Measurements from ENCODE around the gene KIF26B.

KIF26B gene

GRCh38 chr1:245592189-245592460 lies 437.3 kb downstream of the KIF26B start:
- no peak for DNase-seq
- intact Hi-C loops (cut with DNase I) = no loop called here

- intact Hi-C loops (cut with DNase I) = no loop called here
- DNase-seq = peak in 1 of 10 donors; percentile 52
Measured at GRCh38 chr1:245598524-245599305, 443.9 kb downstream of the KIF26B start.

GRCh38 chr1:245599371-245600174 lies 444.8 kb downstream of the KIF26B start:
- intact Hi-C loops (cut with DNase I) = no loop called here
- DNase-seq = peak in 3 of 10 donors; percentile 20 to 84 (median 44)

GRCh38 chr1:245600658-245601057 lies 445.9 kb downstream of the KIF26B start:
- DNase-seq = peak in 1 of 10 donors; percentile 62
- intact Hi-C loops (cut with DNase I) = no loop called here

GRCh38 chr1:245603311-245603865 lies 448.6 kb downstream of the KIF26B start:
- no peak for DNase-seq
- intact Hi-C loops (cut with DNase I) = no loop called here

GRCh38 chr1:245604979-245605378 lies 450.2 kb downstream of the KIF26B start:
- intact Hi-C loops (cut with DNase I) = no loop called here
- DNase-seq = no peak

- DNase-seq = no peak
- intact Hi-C loops (cut with DNase I) = no loop called here
Measured at GRCh38 chr1:245605480-245606156, 450.8 kb downstream of the KIF26B start.

GRCh38 chr1:245606157-245606725 lies 451.5 kb downstream of the KIF26B start:
- intact Hi-C loops (cut with DNase I) = no loop called here
- DNase-seq = no peak

- intact Hi-C loops (cut with DNase I) = no loop called here
- no peak for DNase-seq
Measured at GRCh38 chr1:245608271-245608670, 453.5 kb downstream of the KIF26B start.

- intact Hi-C loops (cut with DNase I) = no loop called here
- no peak for DNase-seq
Measured at GRCh38 chr1:245609354-245610150, 454.8 kb downstream of the KIF26B start.

- DNase-seq = no peak
- intact Hi-C loops (cut with DNase I) = no loop called here
Measured at GRCh38 chr1:245611251-245611650, 456.5 kb downstream of the KIF26B start.

- intact Hi-C loops (cut with DNase I) = no loop called here
- DNase-seq = no peak
Measured at GRCh38 chr1:245614476-245614875, 459.7 kb downstream of the KIF26B start.

- intact Hi-C loops (cut with DNase I) = no loop called here
- DNase-seq = no peak
Measured at GRCh38 chr1:245615001-245615400, 460.2 kb downstream of the KIF26B start.

GRCh38 chr1:245621589-245621988 lies 466.8 kb downstream of the KIF26B start:
- intact Hi-C loops (cut with DNase I) = no loop called here
- DNase-seq = no peak

GRCh38 chr1:245622332-245623014 lies 467.7 kb downstream of the KIF26B start:
- DNase-seq = peak in 4 of 10 donors; percentile 48 to 82 (median 68)
- intact Hi-C loops (cut with DNase I) = no loop called here

- intact Hi-C loops (cut with DNase I) = no loop called here
- DNase-seq = no peak
Measured at GRCh38 chr1:245641384-245641783, 486.6 kb downstream of the KIF26B start.

- no peak for DNase-seq
Measured at GRCh38 chr1:245645406-245645805, 490.6 kb downstream of the KIF26B start.

GRCh38 chr1:245645894-245646293 lies 491.1 kb downstream of the KIF26B start:
- intact Hi-C loops (cut with DNase I) = no loop called here
- no peak for DNase-seq

More at GRCh38 chr1:245645406-245645805, 490.6 kb downstream of the KIF26B start:
- intact Hi-C loops (cut with DNase I) = no loop called here

All from posterior cingulate gyrus (tissue), 11 donors.